HK-2 (cell line): Measurements from ENCODE around the gene AFDN.
A peak's percentile ranks its signal among the peaks of the same experiment; 100 is the strongest.
"Not testable (repeated sequence)": the region's sequence is repeated elsewhere in the genome, so short reads cannot be mapped to it uniquely, and the experiment has no call there.

Source experiments
- DNase-seq: peaks from one replicate; pipeline ENCODE4 v3.0.0-alpha.2; 2018; ENCODE audit not compliant: unreplicated experiment

The AFDN gene

GRCh38 chr6:167997642-167998041 is 170.9 kb downstream of the AFDN start, which contains the start of gene KIF25:
Gene KIF25, plus strand, starts transcription at chr6:167997671. Its CDS starts 31,915 bp downstream, at chr6:168029586.
- no peak for DNase-seq

- no peak for DNase-seq
These were observed 171.5 kb downstream of the AFDN start for GRCh38 chr6:167998215-167998614.

DNA sequence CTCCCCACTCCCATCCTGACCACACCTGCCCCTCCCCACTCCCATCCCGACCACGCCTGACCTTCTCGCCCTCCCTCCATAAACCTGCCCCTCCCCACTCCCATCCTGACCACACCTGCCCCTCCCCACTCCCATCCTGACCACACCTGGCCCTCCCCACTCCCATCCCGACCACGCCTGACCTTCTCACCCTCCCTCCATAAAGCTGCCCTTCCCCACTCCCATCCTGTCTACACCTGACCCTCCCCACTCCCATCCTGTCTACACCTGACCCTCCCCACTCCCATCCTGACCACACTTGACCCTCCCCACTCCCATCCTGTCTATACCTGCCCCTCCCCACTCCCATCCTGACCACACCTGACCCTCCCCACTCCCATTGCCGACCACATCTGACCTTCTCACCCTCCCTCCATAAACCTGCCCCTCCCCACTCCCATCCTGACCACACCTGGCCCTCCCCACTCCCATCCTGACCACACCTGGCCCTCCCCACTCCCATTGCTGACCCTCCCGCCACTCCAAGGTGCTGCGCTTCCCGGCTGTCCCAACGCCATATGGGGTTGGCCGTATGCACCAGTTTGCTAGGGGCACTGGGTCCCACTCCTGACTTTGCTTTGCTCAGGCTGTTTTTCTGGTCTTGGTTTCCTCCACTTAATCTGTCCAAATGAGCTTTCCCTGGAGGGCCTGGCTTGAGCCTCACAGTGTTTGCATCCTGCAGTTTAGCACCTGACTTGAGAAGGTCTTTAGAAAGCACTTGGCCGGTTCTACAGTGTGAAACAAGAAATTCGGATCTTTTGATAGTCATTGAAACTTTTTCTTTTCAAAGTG is 173.7 kb downstream of the AFDN start:
- no peak for DNase-seq

DNA sequence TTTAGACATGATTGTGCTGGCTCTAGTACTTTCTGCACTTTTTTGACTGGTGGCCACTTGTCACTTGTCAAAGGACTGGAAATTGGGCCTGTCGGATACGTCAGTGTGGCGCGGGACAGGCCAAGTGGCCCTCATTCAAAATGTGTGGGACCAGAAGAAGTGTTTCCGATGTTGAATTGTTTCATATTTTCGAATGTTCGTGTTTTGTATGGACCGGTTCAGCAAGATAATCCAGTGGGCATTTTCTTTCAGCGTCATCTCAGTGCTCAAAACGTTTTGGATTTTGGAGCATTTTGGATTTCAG is 174.3 kb downstream of the AFDN start:
- no peak for DNase-seq

- not testable (repeated sequence) for DNase-seq
These were observed 174.8 kb downstream of the AFDN start for GRCh38 chr6:168001514-168001913.

- DNase-seq, result no peak
These were observed 176.1 kb downstream of the AFDN start for GRCh38 chr6:168002804-168003203.

DNA sequence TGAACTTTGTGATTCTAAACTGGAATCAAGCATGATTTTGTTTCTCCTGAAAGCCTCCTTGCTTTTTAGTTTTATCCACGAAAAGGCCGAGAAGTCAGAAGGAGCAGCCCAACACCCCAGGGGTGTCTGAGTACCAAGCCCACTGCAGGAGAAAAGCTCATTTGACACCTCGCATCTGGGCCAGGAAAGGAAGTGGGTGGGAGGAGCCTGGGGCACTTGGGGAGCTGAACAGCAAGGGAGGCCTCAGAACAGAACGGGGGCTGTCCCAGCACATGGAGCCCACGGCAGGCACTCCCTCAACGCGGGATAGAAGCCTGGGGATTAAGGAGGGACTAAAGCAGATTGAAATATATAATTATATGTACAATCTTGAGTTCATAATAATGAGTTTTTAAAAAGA is 177.3 kb downstream of the AFDN start:
- DNase-seq, result no peak

- DNase-seq, result no peak
These were observed 178.2 kb downstream of the AFDN start for GRCh38 chr6:168004945-168005344.

DNA sequence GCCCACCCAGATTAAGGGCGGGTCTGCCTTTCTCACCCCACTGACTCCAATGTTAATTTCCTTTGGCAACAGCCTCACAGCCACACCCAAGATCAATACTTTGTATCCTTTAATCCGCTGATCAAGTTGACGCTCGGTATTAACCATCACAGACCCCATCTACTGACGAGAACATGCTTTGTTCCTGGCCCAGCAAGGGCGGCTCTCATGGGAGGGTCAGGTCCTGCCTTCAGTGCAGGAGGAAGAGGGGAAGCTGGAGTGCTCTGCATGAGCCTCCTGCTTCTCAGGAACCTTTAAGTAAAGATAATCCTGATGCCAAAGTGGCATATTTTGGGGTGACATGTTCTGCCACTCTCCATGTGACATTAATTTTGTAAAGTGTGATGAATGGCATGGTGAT is 179.1 kb downstream of the AFDN start:
- DNase-seq, result no peak

DNA sequence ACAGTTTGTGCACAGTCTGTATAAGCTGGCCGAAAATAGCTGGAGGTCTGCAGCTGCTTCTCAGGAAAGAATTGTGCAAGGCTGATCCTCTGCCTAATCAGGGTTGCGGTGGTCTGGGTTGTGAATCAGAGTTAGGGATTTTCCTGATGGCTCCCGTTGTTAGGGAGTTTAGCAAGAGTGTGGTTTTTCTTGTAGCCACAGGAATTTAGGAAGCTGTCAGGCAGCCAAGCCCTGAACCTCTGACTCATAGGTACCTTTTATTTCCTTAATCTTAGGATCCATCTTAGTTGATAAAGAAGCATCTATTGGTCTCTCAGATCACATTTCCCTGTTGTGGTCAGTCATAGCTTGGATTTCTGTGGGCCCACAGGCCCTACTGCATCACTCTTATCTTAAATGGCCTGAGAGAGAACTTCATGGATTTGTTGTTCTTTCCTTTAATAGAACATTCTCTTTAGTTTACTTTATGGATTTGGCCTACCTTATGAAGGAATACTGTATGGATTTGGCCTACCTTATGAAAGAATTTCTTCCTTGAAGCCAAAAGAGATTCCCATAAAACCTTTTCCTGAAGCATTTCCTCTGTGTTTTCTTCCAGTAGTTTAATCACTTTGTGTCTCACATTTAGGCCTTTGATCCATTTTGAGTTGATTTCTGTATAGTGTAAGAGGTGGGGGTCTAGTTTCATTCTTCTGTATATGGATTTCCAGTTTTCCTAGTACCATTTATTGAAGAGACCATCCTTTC is 181.1 kb downstream of the AFDN start:
- peak; percentile 85 for DNase-seq

GRCh38 chr6:168009331-168009730 is 182.6 kb downstream of the AFDN start:
- DNase-seq, result no peak

DNA sequence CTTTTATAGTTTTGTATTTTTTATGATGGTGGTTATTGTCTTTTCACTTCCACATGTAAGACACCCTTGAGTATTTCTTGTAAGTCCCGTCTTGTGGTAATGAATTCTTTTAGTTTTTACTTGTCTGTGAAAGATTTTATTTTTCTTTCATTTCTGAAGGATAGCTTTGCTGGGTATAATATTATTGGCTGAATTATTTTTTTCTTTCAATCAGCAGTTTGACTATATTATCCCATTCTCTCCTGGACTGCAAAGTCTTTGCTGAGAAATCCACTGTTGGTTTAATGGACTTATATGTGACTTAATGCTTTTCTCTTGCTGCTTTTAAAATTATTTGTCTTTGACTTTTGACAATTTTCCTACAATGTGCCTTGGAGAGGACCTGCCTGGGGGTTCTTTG is 184.6 kb downstream of the AFDN start:
- no peak for DNase-seq

GRCh38 chr6:168012431-168013249 is 185.9 kb downstream of the AFDN start:
- DNase-seq, result no peak

DNA sequence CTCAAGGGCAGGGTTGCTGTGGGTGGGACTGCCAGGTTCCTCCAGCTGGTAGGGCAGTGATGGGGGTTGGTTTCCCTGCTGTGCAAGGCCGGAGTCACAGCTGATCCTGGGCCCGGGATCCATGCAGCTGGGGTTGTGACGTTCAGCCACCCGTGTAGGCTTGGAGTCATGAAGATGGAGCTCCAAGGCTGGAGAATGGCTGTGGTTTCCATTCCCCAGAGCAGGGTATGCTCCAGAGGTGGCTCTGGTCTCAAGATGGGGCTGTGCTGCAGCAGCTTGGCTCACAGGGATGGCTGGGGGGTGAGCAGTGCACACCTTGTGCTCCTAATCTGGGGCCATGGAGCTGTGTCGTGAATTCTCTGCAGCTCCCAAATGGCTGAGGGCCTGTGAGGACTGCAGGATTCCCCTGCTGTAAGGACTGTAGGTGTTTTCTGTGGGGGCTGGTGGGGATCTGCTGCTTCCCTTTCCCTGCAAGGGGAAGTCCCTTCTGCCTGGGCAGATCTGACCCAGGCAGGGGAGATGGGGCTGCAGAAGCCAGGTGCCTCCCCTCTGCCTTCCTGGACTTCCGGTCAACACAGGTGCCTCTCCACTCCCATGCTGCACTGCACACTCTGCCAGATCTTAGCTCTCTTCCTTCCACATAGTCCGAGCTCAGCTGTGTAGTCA is 186.7 kb downstream of the AFDN start:
- DNase-seq, result no peak

DNA sequence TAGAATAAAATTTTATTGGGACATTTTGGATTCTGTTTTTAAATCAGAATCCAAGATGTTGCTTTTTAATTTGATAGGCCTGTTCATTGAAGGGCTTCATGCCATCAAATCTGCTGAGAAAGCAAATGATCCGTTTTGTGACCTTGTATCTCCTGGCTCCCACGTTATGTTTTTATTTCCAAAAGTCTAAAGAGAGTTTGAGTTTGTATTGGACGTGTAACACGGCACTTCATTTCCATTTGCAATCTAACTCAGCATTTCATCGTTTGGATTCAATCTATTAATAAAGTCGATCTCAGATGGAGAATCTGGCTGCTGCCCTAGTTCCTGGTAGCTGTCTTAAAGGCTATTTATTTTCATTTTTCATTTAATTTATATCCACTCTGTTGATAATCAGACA is 187.7 kb downstream of the AFDN start:
- DNase-seq, result no peak

- no peak for DNase-seq
These were observed 188.3 kb downstream of the AFDN start for GRCh38 chr6:168015009-168015408.

GRCh38 chr6:168015482-168016175 is 188.9 kb downstream of the AFDN start:
- DNase-seq, result no peak

DNA sequence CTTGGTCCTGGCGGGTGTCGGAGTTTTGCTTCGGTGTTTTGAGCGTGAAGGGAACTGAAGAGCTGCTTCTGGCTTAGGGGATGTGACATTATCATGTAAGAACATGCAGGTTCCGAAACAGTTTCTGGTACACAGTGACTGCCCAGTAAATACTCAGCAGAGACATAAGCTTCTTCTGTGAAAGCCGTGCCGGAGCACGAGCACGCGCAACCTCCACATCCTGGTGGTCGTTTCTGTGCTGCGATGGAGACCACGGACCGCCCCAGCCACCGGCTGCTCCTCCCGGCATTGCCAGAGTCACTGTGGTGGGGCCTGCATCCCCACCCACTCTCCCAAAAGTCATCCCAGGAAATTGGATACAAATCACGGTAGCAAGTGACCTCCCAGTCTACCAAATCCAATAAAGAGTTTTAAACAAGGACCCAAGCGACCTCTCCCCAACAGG is 189.5 kb downstream of the AFDN start:
- no peak for DNase-seq

DNA sequence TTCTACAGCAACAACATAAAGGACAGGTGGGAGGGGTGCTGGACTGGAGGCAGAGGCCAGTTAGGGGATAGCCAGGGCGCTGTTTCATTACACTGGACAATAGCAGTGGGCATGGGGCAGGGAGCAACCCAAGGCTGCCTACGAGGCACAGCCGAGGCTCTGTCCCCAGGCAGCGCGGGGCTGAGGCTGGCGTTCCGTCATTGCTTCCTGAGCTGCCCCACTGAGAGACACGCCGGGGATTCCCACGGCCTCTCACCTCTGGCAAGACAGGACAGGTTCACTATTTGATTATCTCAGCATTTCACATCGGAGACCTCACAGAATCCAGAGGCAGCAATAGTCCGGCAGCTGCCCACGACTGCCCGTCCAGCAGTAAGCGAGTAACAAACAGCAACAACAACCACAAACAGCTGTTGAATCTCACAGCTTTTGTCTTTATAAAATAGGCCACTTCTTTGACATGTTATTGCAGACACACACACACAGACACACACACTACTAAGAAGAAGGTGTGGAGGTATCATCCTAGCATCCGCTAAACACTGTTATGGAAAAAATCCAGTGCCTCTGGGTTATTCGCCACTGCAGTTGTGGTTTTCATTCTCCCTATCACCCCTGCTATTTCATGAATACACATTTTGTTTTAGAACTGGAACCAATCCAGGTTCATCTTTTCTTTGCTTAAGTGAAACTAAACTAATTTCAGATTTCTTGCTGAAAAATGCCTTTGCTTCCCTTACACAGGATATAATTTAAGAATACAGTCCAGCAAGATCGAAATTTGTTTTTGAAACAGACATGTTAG is 190.2 kb downstream of the AFDN start:
- DNase-seq, result no peak

DNA sequence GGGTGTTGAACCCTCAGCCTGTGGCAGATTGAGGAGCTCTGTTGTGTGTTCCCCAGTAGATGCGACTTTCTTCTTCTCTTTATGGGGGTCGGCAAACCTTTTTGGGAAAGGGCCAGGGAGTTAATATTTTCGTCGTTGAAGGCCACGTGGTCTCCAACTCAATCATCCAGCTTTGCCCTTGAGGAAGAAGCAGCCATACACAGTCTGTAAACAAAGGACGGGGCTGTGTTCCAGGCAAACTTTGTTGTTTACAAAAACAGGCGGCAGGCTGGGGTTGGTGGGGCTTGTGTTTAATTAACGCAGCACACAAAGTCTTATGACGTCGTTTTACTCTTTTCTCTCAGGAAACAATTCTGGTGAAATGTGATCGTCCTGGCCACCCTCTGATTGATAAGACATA is 190.9 kb downstream of the AFDN start:
- DNase-seq, result no peak
